AG04450 (cell line): ENCODE measurements around the gene SPCS3. TPM values are rescaled to one million over a fixed set of nuclear protein-coding genes. Genes with fewer than 3 reads are reported as not detected.

ENCODE experiments used
- CTCF ChIA-PET: fragments of 300-600, 350-600 bp; formaldehyde crosslinking; extraction: SDS; loops from one replicate; lab custom pipeline; 2022; ENCODE audit warnings: antibody characterized with exemption, inconsistent platforms; lab: Charles Lee
- POLR2A ChIA-PET: fragments of 350-600 bp; formaldehyde crosslinking; extraction: SDS; loops from one replicate; lab custom pipeline; 2021; ENCODE audit warnings: antibody characterized with exemption, inconsistent platforms; lab: Yijun Ruan, JAX
- DNase-seq: peaks from one replicate; pipeline ENCODE4 v3.0.0-alpha.2; 2011; ENCODE audit warnings: low read depth, low spot score
- H3K27ac ChIP-seq: one replicate; pipeline ENCODE4 v1.5.1; 2012; ENCODE audit warnings: low read depth, low read length, control low read depth
- H3K27me3 ChIP-seq: one replicate; pipeline ENCODE4 v1.6.0; 2012; ENCODE audit warnings: low read length; ENCODE audit not compliant: control insufficient read depth, insufficient read depth
- H3K4me3 ChIP-seq: 2 replicates; pipeline ENCODE4 v1.5.1; 2011; ENCODE audit warnings: mild to moderate bottlenecking, low read depth, low read length, control low read depth
- H3K9me3 ChIP-seq: 2 replicates; pipeline ENCODE4 v1.5.1; 2012; ENCODE audit warnings: low read length; ENCODE audit not compliant: control insufficient read depth, insufficient read depth
- CTCF ChIP-seq: IDR thresholded peaks from 2 replicates; pipeline ENCODE4 v1.5.1; 2011; ENCODE audit warnings: low read depth, low read length, control low read depth, inconsistent platforms
- polyA plus RNA-seq: library from polyadenylated mRNA; depleted of rRNA; stranded (reverse); fragments of >200 nt; gene quantifications from 2 replicates; pipeline ENCODE4 v1.2.3, GENCODE V29; 2011

The SPCS3 gene
- polyA plus RNA-seq, 1 experiment, result 84.3 TPM

DNA sequence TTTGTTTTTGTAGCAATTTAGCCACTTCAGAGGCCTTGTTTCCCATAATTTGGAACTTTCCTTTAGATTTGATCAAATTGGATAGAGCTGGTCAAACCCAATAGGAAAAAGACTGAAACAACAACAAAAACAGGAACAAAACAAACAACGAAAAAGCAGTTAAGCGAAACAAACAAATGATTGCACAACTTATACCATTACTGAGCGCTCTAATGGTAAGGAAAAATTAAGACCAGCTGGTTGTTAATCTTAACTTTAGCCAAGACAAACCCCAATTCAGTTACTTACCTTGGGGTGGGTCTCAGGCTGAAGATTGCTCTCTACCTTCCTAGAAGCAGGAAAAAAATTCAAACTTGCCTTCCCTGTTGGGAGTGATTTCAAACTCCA, 38.3 kb downstream of the SPCS3 start:
- H3K27ac ChIP-seq, result no peak overlapping the region
- no peak overlapping the region for H3K4me3 ChIP-seq
- TF ChIP-seq CTCF, result no peak
- DNase-seq, result no peak
- H3K27me3 ChIP-seq, result no peaks in the 10 kb centered on the region
- ChIA-PET CTCF (no interaction called here), POLR2A (no interaction called here)
- peaks cover 3% of the 10 kb centered on the region; the same call in 1 of the 2 replicates for H3K9me3 ChIP-seq

DNA sequence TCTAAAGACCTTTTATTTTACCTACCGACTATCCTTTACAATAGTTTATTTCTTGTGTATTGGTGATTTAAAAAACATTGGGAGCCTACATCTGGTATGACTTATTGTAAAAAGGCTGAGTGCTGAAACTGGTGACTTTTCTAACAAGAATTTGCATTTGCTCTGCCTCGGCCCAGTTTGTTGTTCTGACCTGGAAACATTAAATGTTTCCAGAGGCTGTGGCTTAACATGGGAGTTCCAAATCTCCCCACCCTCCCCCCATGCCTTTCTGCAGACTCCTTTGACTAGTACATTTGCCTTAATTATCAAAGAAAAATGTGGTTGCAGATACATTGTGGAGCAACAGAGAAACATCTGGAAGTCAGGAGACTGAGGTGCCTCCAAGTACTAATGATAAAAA, 39.8 kb downstream of the SPCS3 start:
- DNase-seq, result peak; percentile 48
- no peak for TF ChIP-seq CTCF
- ChIA-PET POLR2A (no interaction called here), CTCF (no interaction called here)
- no peak overlapping the region for H3K4me3 ChIP-seq
- no peak overlapping the region for H3K27ac ChIP-seq
- no peaks in the 10 kb centered on the region for H3K27me3 ChIP-seq
- peaks cover 1% of the 10 kb centered on the region; the same call in 1 of the 2 replicates for H3K9me3 ChIP-seq

- no peak overlapping the region for H3K4me3 ChIP-seq
- no peak for DNase-seq
- H3K27me3 ChIP-seq, result no peaks in the 10 kb centered on the region
- ChIA-PET CTCF (interaction anchor here (0.6 to 1.0 kb wide), 2 partner anchors 19 to 687 kb away, joined by 3 to 5 read pairs; no protein-coding TSS in a partner anchor), POLR2A (no interaction called here)
- no peaks in the 10 kb centered on the region for H3K9me3 ChIP-seq
- TF ChIP-seq CTCF, result no peak
- H3K27ac ChIP-seq, result no peak overlapping the region
Measured at GRCh38 chr4:176360446-176360845, 40.7 kb downstream of the SPCS3 start.

DNA sequence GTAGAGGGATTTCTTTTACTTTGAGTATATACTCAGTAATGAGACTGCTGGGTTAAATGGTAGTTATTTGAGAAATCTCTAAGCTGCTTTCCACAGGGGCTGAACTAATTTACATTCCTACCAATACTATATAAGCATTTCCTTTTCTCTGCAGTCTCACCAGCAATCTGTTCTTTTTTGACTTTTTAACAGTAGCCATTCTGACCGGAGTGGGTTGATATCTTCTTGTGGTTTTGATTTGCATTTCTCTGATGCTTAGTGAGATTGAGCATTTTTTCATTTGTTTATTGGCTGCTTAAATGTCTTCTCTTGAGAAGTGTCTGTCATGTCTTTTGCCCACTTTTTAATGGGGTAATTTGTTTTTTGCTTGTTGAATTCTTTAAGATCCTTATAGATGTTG, 43.3 kb downstream of the SPCS3 start:
- ChIA-PET CTCF (interaction anchor here (1.4 kb wide), 1 partner anchor 13 kb away, joined by 3 read pairs; no protein-coding TSS in a partner anchor), POLR2A (no interaction called here)
- TF ChIP-seq CTCF, result no peak
- DNase-seq, result no peak
- H3K4me3 ChIP-seq, result no peak overlapping the region
- H3K9me3 ChIP-seq, result peaks cover 2% of the 10 kb centered on the region; the same call in 1 of the 2 replicates
- H3K27ac ChIP-seq, result no peak overlapping the region
- H3K27me3 ChIP-seq, result no peaks in the 10 kb centered on the region

DNA sequence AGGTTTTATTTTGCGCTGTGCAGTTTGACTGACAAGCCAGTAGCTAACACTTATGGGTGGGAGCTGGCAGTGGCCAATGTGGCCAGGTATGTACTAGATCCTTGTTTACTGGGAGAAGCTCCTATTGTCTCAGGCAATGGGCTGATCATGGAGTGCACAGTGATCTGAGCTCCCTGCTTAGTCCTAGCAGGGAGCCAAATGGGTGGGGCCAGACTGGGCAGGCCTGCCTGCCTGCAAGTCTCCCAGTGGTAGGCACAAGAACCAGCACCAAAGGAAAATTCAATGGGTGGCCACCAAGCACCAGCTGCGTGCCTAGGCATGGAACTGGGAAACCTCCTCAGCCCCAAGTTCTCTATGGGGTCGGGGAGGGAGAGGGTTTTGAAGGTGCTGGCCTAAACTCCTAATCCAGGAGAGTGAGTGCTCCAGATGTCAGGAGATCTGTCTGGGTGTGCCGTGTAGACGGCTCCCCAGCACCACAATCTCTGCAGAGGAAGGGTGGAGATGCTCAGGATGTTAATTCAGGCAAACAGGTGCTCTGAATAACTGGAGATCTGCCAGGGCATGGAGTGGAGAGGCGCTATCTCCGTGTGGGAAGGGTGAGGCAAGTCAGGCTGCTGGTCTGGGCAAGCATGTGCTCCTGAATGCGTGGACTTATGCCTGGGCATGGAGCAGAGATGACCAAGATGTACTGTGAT, 48.2 kb downstream of the SPCS3 start:
- TF ChIP-seq CTCF, result no peak
- POLR2A ChIA-PET, result no interaction called here
- H3K27ac ChIP-seq, result no peak overlapping the region
- H3K9me3 ChIP-seq, result peaks cover 2% of the 10 kb centered on the region; the same call in 1 of the 2 replicates
- H3K27me3 ChIP-seq, result no peaks in the 10 kb centered on the region
- no peak for DNase-seq
- H3K4me3 ChIP-seq, result no peak overlapping the region
- CTCF ChIA-PET, result interaction anchor here (0.6 kb wide), 1 partner anchor 646 kb away, joined by 3 read pairs; no protein-coding TSS in a partner anchor
